CD8-positive, alpha-beta memory T cell (primary cell): ENCODE results near the gene ACSL4. TPM values are rescaled to one million over a fixed set of nuclear protein-coding genes. Genes with fewer than 3 reads are reported as not detected.

Source experiments
- CTCF ChIA-PET: fragments of 350-600 bp; sonication (Branson Sonifier 250); formaldehyde crosslinking; loops from one replicate; lab custom pipeline; 2021; ENCODE audit warnings: antibody characterized with exemption; lab: Charles Lee
- POLR2A ChIA-PET: fragments of 350-600 bp; sonication (Branson Sonifier 250); formaldehyde crosslinking; loops from one replicate; lab custom pipeline; 2021; ENCODE audit warnings: antibody characterized with exemption; lab: Charles Lee
- DNase-seq, 5 donors: peaks; one replicate each; pipeline versions ENCODE4 v3.0.0 to v3.0.0-alpha.2; 2020 to 2022; ENCODE audit warnings: mixed read lengths in 1 of 5
- H3K27ac ChIP-seq: one replicate; pipeline ENCODE4 v1.7.0; 2013; ENCODE audit warnings: low read depth, mild to moderate bottlenecking, low read length, moderate library complexity
- H3K27me3 ChIP-seq: 2 replicates; pipeline ENCODE4 v1.7.0; 2013; ENCODE audit warnings: low read length, mild to moderate bottlenecking; ENCODE audit not compliant: insufficient read depth, poor library complexity, severe bottlenecking
- H3K36me3 ChIP-seq: 2 replicates; pipeline ENCODE4 v1.7.0; 2013; ENCODE audit warnings: mild to moderate bottlenecking, low read length, moderate library complexity; ENCODE audit not compliant: insufficient read depth
- H3K4me1 ChIP-seq: 2 replicates; pipeline ENCODE4 v1.7.0; 2013; ENCODE audit warnings: mild to moderate bottlenecking, low read length, moderate library complexity; ENCODE audit not compliant: insufficient read depth
- H3K4me3 ChIP-seq: 2 replicates; pipeline ENCODE4 v1.7.0; 2013; ENCODE audit warnings: mild to moderate bottlenecking, low read length
- H3K9me3 ChIP-seq: 2 replicates; pipeline ENCODE4 v1.7.0; 2013; ENCODE audit warnings: mild to moderate bottlenecking, low read length
- H3K27ac Mint-ChIP-seq, 8 donors: one replicate each; pipeline ENCODE4 v1.8.0; 2020 to 2021; ENCODE audit warnings: mixed read lengths in 8 of 8, mild to moderate bottlenecking in 6 of 8, inconsistent platforms in 3 of 8, moderate library complexity in 3 of 8
- H3K27me3 Mint-ChIP-seq, 2 donors: one replicate each; pipeline ENCODE4 v1.8.0; 2020 to 2021; ENCODE audit warnings: mixed read lengths in 2 of 2, mild to moderate bottlenecking in 1 of 2, moderate library complexity in 1 of 2
- H3K36me3 Mint-ChIP-seq, 3 donors: one replicate each; pipeline ENCODE4 v1.8.0; 2020 to 2021; ENCODE audit warnings: mixed read lengths in 3 of 3, inconsistent platforms in 1 of 3, mild to moderate bottlenecking in 1 of 3
- H3K4me1 Mint-ChIP-seq, 3 donors: one replicate each; pipeline ENCODE4 v1.8.0; 2020 to 2021; ENCODE audit warnings: mixed read lengths in 3 of 3, inconsistent platforms in 1 of 3, mild to moderate bottlenecking in 1 of 3
- H3K4me3 Mint-ChIP-seq, 7 donors: one replicate each; pipeline ENCODE4 v1.8.0; 2020 to 2021; ENCODE audit warnings: mixed read lengths in 7 of 7, mild to moderate bottlenecking in 6 of 7, moderate library complexity in 4 of 7, inconsistent platforms in 2 of 7
- H3K9me3 Mint-ChIP-seq, 5 donors: one replicate each; pipeline ENCODE4 v1.8.0; 2020 to 2022; ENCODE audit warnings: mixed read lengths in 5 of 5, mild to moderate bottlenecking in 3 of 5, moderate library complexity in 2 of 5, inconsistent platforms in 1 of 5
- polyA plus RNA-seq: library from polyadenylated mRNA; unstranded; fragments of 300-500 nt; fragmentation: Illumina TruSeq; gene quantifications from one replicate; pipeline ENCODE4 v1.2.3, GENCODE V29; 2021
- total RNA-seq, 2 experiments: library from RNA; stranded (reverse); gene quantifications; one replicate each; pipeline ENCODE4 v1.2.3, GENCODE V29; 2021

ACSL4 gene
- total and polyA plus RNA-seq, 3 experiments from 2014 or later: 12.7 to 72.4 (median 69.6) TPM

DNA sequence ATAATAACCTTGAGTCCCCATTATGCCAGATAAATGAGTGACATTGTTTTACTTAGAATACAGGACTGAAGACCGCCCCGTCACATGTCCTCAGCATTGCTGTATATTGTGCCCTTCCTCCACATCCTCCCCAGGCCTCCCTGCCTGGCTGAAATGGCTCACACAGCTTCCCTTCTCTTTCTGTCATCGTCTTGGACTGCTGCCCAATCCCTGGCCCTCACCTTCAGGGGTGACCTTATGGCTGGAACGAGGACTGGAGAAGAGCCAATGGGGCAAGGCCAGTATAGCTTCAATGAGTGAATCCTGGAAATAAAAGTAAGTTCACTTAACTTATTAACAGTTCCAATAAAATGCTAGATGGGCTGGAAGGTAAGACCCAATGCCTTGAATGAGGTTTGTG is 110.8 kb downstream of the ACSL4 start:
- Mint-ChIP-seq H3K27ac (no peak overlapping the region), H3K36me3 (no peaks in the 10 kb centered on the region), H3K27me3 (no peaks in the 10 kb centered on the region), H3K4me1 (no peaks in the 10 kb centered on the region), H3K9me3 (no peaks in the 10 kb centered on the region), H3K4me3 (no peak overlapping the region)
- Histone ChIP-seq H3K9me3 (no peaks in the 10 kb centered on the region), H3K4me3 (no peak overlapping the region), H3K36me3 (no peaks in the 10 kb centered on the region), H3K4me1 (no peaks in the 10 kb centered on the region), H3K27me3 (no peaks in the 10 kb centered on the region), H3K27ac (no peak overlapping the region)
- no peak for DNase-seq
- ChIA-PET CTCF (no interaction called here), POLR2A (no interaction called here)

DNA sequence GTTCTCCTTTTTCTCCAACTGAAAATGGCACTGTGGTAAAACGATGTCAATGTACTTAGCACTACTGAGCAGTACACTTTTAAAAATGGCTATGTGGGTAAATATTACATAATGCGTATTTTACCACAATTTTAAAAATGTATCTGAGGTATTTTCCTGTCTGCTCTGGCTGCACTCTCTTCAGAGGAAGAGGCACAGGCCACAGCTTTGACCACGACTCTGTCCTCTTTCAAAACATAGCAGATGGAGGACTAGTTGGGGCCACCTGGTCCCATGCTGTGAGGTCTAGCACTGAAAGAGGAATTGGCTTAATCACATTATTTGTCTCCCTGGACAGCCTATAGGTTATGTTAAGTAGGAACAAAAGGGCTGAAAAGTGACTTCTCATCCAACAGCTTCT is 113.3 kb downstream of the ACSL4 start:
- Mint-ChIP-seq H3K36me3 (no peaks in the 10 kb centered on the region), H3K27me3 (no peaks in the 10 kb centered on the region), H3K27ac (no peak overlapping the region), H3K4me3 (no peak overlapping the region), H3K4me1 (no peaks in the 10 kb centered on the region), H3K9me3 (no peaks in the 10 kb centered on the region)
- no peaks in the 10 kb centered on the region for H3K36me3 ChIP-seq
- no peaks in the 10 kb centered on the region for H3K4me1 ChIP-seq
- no peaks in the 10 kb centered on the region for H3K9me3 ChIP-seq
- no peaks in the 10 kb centered on the region for H3K27me3 ChIP-seq
- no peak for DNase-seq
- CTCF ChIA-PET: no interaction called here
- no peak overlapping the region for H3K27ac ChIP-seq
- no peak overlapping the region for H3K4me3 ChIP-seq
- POLR2A ChIA-PET: no interaction called here

DNA sequence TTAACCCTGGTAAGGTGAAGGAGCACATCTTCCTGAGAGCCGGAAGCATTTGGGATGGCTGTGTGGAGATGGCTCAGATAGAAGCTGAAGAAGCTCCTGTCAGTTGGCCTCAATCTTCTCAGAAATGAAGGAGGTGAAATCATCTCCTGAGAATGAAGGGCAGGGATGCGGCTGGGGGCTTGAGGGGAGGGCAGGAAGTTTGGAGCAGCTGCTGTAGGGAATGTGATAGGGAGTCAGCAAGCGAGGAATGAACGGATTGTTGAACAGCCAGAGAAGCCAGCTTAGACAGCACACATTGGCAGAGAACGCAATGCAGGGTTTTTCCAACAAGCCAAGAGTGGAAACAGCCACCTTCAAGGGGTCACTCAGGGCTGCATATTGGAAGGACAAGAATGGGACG is 118.1 kb downstream of the ACSL4 start:
- H3K4me1 Mint-ChIP-seq: no peaks in the 10 kb centered on the region
- H3K27ac Mint-ChIP-seq: no peak overlapping the region
- no peaks in the 10 kb centered on the region for H3K27me3 Mint-ChIP-seq
- H3K4me3 ChIP-seq: no peak overlapping the region
- no peak overlapping the region for H3K27ac ChIP-seq
- no peaks in the 10 kb centered on the region for H3K27me3 ChIP-seq
- H3K4me3 Mint-ChIP-seq: no peak overlapping the region
- DNase-seq: no peak
- H3K36me3 ChIP-seq: no peaks in the 10 kb centered on the region
- ChIA-PET POLR2A (no interaction called here), CTCF (no interaction called here)
- no peaks in the 10 kb centered on the region for H3K9me3 ChIP-seq
- H3K4me1 ChIP-seq: no peaks in the 10 kb centered on the region
- no peaks in the 10 kb centered on the region for H3K9me3 Mint-ChIP-seq
- H3K36me3 Mint-ChIP-seq: no peaks in the 10 kb centered on the region

DNA sequence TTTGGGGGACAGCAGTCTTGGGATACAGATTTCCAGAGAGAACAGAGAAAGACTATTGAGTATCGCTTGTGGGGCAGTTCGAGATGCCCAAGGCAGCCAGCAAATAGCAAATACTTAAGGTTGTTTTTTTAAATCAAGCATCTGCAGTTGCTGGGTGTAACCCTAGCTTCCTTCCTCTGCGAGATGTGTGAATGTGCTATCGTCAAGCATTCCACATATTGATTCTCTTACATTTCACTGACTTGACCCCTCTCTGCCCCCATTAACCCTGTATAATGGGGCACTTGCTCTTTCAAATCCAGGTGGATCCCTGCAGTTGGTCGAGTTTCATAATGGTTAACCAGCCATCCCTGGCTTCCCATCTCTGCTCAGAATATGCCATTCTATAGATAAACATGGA is 131.6 kb downstream of the ACSL4 start:
- no peaks in the 10 kb centered on the region for H3K9me3 ChIP-seq
- peaks cover 22 to 38% of the 10 kb centered on the region in 2 donors for H3K27me3 Mint-ChIP-seq

DNA sequence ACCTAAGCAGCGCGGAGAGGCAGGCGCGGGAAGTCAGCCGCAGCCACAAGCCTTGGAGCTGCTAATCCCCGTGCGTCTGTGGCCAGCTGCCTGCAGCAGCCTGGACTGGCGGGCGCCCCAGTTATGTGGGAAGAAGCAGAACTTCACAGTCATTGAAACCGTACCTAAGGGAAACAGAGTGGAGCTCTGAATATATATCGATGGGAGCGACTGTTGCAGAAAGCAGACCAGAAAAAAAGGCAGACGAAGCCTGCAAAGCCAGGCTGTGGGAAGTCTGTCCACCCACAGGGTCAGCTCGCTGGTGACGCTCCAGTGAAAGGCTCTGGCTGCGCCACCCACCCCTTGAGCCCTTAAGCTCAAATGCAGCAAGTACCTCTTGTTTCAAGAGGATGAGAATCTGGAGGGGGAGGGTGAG is 132.8 kb downstream of the ACSL4 start:
- POLR2A ChIA-PET: no interaction called here
- peaks cover 0 to 7% (median 7%) of the 10 kb centered on the region in 3 donors for H3K4me1 Mint-ChIP-seq
- DNase-seq: no peak
- peak overlapping the region in 1 of 7 donors; percentile 40 for H3K4me3 Mint-ChIP-seq
- no peaks in the 10 kb centered on the region for H3K4me1 ChIP-seq
- H3K27ac Mint-ChIP-seq: peak overlapping the region in 1 of 8 donors; percentile 67
- no peak overlapping the region for H3K4me3 ChIP-seq
- H3K9me3 ChIP-seq: no peaks in the 10 kb centered on the region
- H3K9me3 Mint-ChIP-seq: no peaks in the 10 kb centered on the region
- no peaks in the 10 kb centered on the region for H3K36me3 Mint-ChIP-seq
- H3K27me3 Mint-ChIP-seq: peaks cover 19 to 38% of the 10 kb centered on the region in 2 donors
- no peaks in the 10 kb centered on the region for H3K36me3 ChIP-seq
- CTCF ChIA-PET: no interaction called here
- H3K27me3 ChIP-seq: no peaks in the 10 kb centered on the region
- no peak overlapping the region for H3K27ac ChIP-seq

More for the DNA sequence above, 131.6 kb downstream of the ACSL4 start:
- H3K36me3 ChIP-seq: no peaks in the 10 kb centered on the region
- Mint-ChIP-seq H3K4me3 (peak overlapping the region in 4 of 7 donors; percentile 45 to 69 (median 54)), H3K9me3 (peaks cover 0 to 7% (median 0%) of the 10 kb centered on the region in 5 donors), H3K4me1 (peaks cover 0 to 7% (median 7%) of the 10 kb centered on the region in 3 donors), H3K36me3 (peaks cover 0 to 4% (median 0%) of the 10 kb centered on the region in 3 donors), H3K27ac (peak overlapping the region in 3 of 8 donors; percentile 45 to 81 (median 73))
- H3K27ac ChIP-seq: no peak overlapping the region
- ChIA-PET CTCF (no interaction called here), POLR2A (no interaction called here)
- no peaks in the 10 kb centered on the region for H3K27me3 ChIP-seq
- H3K4me3 ChIP-seq: no peak overlapping the region
- H3K4me1 ChIP-seq: no peaks in the 10 kb centered on the region
- DNase-seq: no peak

DNA sequence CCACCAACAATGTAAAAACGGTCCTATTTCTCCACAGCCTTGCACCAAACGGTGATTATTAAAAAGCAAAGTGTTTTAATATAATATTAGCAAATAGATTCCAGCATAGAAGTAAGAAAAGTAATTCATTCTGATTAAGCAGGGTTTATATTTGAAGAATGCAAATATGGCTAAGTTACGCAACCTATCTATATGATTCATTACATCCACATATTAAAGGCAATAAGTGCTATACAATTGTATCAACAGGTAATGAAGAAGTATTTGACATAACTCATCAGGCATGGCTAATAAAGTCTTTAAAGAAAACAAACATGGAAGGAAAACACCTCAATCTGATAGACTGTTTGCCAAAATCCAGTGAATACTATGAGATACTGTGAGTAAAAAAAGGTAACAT is 137.0 kb downstream of the ACSL4 start:
- no peak overlapping the region for H3K27ac ChIP-seq
- Mint-ChIP-seq H3K9me3 (no peaks in the 10 kb centered on the region), H3K27me3 (peaks cover 8 to 9% of the 10 kb centered on the region in 2 donors), H3K4me3 (no peak overlapping the region), H3K4me1 (peaks cover 0 to 2% (median 0%) of the 10 kb centered on the region in 3 donors), H3K27ac (no peak overlapping the region), H3K36me3 (no peaks in the 10 kb centered on the region)
- H3K9me3 ChIP-seq: no peaks in the 10 kb centered on the region
- no peaks in the 10 kb centered on the region for H3K27me3 ChIP-seq
- H3K4me3 ChIP-seq: no peak overlapping the region
- H3K4me1 ChIP-seq: no peaks in the 10 kb centered on the region
- no peak for DNase-seq
- ChIA-PET POLR2A (no interaction called here), CTCF (no interaction called here)
- H3K36me3 ChIP-seq: no peaks in the 10 kb centered on the region

Other genes starting within 250 kb of the ACSL4 start
- 10 to 100 TPM; 11.3 to 13.3 TPM for gene NXT2, start 196.4 kb downstream of the ACSL4 start, total RNA-seq
- 15.8 TPM for gene NXT2, start 196.4 kb downstream of the ACSL4 start, polyA plus RNA-seq
- gene KCNE5, start 108.1 kb downstream of the ACSL4 start, total RNA-seq: under 1 TPM; 0.33 to 0.40 TPM
- gene KCNE5, start 108.1 kb downstream of the ACSL4 start, polyA plus RNA-seq: 0.14 TPM